Activated CD4-positive, alpha-beta T cell treated with anti-CD3 and anti-CD28 coated beads for 1 hour (primary cell): ENCODE measurements around the gene CADM4.
"Not testable (repeated sequence)": the region's sequence is repeated elsewhere in the genome, so short reads cannot be mapped to it uniquely, and the experiment has no call there.

ENCODE experiments used
- DNase-seq: peaks from one replicate; pipeline ENCODE4 v3.0.0-alpha.2; 2020

CADM4 gene, protein sequence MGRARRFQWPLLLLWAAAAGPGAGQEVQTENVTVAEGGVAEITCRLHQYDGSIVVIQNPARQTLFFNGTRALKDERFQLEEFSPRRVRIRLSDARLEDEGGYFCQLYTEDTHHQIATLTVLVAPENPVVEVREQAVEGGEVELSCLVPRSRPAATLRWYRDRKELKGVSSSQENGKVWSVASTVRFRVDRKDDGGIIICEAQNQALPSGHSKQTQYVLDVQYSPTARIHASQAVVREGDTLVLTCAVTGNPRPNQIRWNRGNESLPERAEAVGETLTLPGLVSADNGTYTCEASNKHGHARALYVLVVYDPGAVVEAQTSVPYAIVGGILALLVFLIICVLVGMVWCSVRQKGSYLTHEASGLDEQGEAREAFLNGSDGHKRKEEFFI

DNA sequence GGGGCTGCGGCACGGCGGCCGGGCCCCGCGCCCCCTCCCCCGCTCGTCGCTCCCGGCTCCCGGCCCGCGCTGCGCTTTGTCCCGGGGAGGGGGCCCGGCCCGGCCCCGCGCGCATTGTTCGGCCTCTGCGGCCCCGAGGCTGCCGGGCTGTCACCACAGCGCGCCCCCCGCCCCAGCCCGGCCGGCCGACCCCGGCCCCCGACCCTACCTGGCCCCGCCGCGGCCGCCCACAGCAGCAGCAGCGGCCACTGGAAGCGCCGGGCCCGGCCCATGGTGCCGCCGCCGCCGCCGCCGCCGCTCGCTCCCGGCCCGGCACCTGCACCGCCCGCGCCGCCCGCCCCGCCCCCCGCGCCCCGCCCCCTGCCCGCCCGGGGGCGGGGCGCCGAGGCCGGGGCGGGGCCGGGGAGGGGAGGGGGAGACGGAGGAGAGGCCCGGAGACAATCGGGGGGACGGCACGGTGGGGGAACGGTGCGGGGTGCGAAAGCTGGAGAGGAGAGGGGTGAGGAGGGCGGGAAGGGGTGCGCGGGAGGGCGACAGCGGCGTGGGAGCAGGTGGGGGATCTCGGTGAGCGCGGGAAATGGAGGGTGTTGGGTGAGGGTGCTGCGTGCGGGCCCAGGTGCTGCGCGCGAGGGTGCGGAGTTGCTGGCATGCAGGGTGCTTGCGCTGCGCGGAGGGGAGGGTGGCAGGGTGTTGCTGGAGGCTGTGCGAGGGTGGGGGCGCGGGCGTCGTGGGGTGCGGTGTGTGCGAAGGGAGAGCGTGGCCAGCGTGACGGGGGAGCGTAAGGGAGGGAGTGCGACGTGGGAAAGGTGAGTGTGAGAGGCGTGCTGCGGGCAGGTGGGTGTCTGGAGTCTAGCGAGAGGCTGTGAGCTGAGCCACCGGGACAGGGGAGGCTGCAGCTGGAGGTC, at the start of gene CADM4:
Gene CADM4, minus strand, starts transcription at position 332 of the 905 bp plus-strand sequence. Its CDS starts 60 bp downstream, at position 272.
- peak; percentile 36 for DNase-seq

DNA sequence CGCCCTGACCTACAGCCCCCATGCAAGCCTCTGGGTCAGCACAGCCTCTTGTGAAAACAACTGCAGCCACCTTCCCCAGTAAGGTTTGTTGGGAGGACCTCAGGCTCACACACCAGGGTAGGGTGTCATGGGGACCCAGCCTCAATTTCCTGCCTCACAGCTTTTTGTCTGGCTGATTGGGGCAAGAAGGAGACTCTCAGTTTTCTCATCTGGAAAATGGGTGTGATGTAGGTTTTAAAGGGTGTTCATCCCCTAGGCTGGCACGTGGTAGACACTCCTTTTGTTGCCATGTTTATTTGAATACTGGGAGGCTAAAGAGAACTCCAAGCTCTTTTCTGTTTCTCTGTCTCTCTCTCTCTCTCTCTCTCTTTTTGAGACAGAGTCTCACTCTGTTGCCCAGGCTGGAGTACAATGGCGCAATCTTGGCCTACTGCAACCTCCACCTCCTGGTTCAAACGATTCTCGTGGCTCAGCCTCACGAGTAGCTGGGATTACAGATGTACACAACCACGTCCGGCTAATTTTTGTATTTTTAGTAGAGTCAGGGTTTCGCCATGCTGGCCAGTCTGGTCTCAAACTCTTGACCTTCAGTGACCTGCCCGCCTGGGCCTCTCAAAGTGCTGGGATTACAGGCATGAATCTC, 48.5 kb upstream of the CADM4 start:
- no peak for DNase-seq

DNA sequence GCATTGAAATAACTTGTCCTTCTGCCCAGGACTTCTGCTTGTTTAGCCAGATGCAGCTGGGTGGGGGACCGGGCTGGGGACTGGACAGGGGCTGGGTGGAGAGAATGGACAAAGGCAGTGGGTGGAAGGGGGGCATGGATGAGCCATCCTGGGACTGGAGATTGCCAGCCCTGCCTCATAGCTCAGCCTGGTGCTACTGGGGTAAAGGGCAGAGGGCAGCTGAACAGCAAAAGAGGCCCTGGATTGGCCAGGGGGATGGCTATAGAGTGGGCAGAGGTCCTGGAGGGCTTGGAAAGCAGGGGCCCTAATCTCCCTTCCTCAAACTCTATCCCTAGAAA, 48.0 kb upstream of the CADM4 start:
- DNase-seq = no peak

DNA sequence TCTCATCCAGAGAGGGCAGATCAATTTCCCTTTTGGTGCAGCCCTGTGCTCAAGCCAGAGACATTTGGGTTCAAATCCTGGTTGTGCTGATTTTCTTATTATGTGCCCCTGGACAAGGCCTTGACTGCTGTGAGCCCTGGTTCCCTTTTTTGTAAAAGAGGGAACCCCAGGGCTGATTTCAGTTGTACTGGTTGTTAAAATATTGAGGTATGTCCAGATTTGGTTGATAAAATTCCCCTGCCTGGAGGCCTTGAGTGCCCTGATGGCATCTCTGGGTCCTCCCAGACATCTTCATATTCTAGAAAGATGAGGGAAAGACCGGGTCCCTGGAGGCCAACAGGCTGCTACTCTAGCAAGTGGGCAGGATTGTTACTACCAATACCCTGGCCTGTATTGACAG, 44.7 kb upstream of the CADM4 start:
- no peak for DNase-seq

DNA sequence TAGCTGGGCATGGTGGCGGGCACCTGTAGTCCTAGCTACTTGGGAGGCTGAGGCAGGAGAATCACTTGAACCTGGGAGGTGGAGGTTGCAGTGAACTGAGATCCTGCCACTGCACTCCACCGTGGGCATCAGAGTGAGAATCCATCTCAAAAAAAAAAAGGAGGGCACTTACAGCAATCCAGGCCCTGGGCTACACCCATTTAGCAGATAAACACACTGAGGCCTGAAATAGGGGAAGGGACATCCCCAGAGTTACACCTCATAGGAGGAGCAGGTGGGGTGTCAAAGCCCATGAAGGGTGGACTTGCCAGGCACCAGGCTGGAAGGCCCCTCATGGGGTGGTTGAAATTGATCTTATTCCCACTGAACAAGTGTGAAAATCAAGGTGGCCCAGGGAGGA, 44.3 kb upstream of the CADM4 start:
- no peak for DNase-seq

DNA sequence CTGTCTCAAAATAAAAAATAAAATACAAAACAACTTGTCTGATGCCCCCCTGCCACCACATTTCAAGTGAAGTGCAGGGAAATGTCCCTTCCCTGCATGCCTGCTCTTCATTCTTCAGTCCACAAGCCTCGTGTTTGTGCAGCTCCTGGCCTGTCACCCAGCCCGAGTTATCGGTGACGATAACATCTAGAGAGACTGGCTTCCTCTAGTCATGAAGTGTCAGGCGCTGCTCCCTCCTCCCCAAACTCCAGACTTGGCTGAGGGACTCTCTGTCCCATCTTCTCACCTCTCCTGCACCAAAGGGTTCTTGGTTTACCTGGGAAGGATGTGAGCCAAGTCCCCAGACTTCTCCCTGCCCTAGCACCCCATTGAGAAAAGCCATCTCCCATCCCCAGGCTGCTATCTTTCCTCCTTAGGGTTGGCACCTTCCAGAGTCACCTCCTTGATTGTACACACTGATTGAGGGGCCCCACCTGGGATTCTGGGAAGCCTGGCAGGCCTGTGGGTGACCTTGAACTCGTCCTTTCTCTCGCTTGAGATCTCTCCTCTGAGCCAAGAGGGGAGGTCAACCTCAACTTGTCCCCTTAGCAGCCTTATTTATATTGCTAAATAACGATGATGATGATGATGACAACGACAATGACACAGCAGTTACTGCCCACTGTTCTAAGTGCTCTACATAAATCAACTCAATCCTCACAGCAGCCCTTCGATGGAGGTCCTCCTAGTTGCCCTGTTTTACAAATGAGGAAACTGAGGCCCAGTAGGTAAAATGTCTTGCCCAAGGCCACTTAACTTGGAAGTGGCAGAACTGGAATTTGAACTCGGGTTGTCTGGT, 43.4 kb upstream of the CADM4 start:
- no peak for DNase-seq

DNA sequence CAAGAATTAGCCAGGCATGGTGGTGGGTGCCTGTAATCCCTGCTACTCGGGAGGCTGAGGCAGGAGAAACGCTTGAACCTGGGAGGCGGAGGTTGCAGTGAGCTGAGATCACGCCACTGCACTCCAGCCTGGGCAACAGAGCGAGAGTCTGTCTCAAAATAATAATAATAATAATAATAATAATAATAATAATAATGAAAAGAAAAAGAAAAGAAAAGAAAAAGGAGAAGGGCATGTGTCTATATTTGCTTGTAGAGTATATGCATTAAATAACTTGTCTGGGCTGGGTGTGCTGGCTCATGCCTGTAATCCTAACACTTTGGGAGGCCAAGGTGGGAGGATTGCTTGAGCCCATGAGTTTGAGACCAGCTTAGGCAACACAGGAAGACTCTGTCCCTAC, 42.6 kb upstream of the CADM4 start:
- not testable (repeated sequence) for DNase-seq

DNA sequence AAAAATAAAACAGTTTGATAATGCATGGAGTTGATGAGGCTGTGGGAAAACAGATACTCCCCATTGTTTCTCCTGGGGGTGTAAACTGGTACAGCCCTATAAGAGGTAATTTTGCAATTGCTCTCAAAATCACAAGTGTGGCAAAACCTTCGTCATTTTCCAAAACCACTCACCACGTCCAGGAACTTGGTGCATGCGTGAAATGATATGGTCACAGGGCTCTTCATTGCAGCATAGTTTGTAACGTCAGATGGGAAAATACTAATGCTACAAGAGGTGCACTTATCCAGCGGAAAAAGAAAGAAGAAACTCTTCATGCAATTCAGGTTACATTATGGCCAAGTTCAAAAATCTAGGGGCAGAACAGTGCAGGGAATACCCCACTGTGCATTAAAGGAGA, 42.2 kb upstream of the CADM4 start:
- no peak for DNase-seq

DNA sequence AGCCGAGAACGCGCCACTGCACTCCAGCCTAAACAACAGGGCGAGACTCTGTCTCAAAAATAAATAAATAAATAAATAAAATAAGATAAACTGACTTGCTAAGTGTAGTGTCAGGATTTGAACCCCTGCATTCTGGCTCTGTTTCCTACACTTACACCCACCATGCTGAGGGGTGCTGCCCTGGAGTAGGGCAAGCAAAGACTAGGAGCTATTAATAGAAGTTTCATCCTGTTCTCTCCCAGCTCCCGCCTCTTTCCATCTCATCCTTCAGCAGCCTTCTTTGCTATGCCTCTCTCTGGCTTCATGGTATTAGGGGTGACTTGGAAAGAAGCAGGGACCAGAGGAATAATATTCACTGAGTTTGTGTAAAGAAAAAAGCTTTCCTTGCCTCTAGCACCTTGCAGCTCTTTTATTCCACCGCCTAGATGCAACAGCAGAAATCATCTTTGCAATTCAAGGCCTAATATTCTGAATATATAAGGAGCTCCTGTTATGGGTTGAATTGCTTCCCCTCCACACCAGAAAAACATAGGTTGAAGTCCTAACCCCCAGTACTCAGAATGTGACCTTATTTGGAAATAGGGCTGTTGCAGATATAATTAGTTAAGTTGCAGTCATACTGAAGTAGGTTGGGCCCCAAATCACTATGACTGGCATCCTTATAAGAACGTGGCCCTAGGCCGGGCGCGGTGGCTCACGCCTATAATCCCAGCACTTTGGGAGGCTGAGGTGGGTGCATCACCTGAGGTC, 39.0 kb upstream of the CADM4 start:
- DNase-seq = no peak

DNA sequence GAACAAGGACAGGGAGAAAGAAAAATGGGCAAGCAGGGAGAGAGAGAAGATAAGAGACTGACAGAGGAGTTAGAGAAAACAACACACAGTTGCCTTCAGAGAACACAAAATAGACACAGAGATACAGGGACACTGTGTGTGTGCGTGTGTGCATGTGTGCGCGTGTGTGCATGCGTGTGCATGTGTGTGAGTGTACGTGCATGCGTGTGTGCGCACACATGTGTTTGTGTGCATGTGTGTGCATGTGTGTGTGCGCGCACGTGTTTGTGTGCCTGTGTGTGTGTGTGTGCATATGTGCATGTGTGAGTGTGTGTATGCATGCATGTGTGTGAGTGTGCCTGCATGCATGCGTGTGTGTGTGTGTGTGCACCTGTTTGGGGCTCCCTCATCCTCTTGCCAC, 36.3 kb upstream of the CADM4 start:
- DNase-seq = no peak

DNA sequence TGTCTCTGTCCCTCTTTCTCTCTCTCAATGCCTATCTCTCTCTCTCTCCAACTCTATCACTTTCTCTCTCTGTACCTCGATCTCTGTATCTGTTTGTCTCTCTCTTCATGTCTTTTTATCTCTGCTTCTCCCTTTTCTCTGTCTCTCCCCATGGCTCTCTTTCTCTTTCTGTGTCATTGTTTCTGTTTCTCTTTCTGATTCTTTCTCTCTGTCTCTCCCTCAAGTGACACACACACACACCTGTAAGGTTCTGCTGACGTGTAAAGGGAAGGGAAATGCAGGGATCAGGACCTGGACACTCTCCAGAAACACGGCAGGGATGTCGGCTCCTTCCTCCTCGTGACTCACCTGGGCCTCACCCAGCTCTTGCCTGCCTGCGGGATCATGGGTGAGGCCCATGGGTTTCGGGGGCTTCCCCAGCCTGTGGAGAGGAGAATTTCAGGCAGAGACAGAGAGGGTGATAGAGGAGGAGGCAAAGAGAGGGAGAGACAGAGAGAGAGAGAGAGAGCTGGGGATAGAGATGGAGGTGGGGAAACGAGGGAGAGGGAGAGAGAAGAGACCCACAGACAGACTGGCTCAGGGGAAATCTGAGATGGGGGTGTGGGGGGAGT, 35.7 kb upstream of the CADM4 start:
- DNase-seq = no peak

DNA sequence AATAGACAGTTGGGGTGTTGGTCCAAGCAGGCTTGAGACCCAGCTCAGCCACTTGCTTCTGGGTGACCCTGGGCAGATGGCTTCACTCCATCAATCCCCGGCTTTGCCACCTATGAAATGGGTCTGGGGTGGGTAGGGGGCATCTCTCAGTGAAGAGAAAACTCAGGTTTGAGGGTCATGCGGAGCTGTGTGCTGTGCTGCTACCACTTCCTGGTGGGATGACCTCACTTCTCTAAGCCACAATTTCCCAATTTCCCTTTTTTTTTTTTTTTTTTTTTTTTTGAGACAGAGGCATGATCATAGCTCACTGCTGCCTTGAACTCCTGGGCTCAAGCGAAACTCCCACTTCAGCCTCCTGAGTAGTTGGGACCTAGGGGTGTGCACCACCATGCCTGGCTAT, 34.9 kb upstream of the CADM4 start:
- DNase-seq = no peak

DNA sequence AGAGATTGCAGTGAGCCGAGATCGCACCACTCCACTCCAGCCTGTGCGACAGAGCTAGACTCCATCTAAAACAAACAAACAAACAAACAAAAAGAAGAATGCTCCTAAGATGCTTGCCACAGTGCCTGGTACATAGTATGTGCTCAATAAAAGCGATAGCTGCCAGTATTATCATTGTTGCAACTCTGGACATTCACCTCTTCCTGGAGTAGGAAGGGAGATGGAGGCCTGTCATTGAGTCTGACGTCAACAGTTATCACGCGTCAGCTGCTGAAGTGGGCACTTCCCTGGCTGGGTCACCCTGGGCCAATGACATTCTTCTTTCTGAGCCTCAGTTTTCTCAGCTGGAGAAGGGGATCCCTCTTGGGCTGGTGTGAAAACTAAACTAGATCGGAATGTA, 34.5 kb upstream of the CADM4 start:
- DNase-seq = no peak

DNA sequence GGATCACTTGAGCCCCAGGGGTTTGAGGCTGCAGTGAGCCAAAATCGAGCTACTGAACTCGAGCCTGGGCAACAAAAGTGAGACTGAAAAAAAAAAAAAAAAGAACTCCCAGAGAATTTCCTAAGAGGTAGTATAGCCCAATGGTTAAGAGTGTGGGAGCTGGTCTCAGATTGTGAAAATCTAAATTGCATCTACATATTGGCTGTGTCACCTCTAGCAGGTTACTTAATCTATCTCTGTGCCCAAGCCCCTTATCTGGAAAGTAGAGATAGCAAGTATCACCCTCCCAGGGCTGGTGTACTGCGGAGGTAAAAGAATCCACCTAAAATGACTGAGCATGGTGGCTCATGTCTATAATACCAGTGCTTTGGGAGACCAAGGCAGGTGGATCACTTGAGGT, 34.0 kb upstream of the CADM4 start:
- no peak for DNase-seq

DNA sequence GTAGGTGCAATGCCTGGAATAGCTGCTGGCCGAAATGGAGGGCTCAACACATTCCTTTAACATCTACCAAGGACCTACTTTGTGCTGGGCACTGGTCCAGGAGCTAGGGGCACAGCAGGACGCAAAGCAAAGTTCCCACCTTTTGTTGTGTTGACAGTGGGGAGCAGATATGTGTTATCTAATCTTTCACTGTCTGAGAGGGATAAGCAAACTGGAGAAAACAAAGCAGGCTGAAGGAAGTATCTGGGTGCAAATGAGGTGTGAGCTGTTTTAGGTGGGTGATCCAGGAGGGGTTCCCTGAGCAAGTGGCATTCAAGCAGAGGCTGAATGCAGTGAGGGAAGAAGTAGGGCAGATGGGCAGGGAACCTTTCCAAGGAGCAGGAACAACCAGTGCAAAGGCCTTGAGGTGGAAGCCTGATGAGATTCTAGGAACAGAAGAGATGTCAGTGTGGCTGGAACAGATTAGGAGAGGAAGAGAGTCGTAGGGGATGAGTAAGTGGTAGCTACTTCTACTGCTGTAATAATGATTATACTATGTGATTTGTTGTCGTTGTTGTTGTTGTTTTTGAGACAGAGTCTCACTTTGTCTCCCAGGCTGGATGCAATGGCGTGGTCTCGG, 32.5 kb upstream of the CADM4 start:
- DNase-seq = no peak

DNA sequence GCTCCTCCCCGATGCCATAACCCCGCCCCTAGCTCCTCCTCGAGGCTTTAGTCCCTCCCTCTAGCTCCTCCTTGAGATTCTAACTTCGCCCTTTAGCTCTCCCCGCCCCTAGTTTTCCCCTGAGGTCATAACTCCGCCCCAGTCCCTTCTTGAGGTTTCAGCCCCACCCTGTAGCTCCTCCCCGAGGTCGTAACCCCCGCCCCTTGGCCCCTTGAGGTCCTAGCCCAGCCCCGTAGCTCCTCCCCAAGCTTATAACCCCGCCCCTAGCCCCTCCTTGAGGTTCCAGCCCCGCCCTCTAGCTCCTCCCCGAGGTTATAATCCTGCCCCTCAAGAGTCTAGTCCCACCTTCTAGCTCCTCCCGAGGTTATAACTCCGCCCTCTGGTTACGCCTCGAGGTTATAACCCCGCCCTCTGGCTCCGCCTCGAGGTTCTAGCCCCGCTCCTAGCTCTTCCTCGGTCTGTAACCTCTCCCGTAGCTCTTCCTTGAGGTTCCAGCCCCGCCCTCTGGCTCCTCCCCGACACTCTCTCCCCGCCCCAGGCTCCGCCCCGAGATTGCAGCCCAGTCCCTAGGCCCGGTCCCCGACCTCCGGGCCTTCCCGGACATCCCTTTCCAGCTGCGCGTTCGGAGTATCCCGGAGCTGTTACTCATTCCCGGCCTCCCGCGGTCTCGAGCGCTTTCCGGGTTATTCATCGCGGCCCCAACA, 28.9 kb upstream of the CADM4 start:
- peak; percentile 91 for DNase-seq

DNA sequence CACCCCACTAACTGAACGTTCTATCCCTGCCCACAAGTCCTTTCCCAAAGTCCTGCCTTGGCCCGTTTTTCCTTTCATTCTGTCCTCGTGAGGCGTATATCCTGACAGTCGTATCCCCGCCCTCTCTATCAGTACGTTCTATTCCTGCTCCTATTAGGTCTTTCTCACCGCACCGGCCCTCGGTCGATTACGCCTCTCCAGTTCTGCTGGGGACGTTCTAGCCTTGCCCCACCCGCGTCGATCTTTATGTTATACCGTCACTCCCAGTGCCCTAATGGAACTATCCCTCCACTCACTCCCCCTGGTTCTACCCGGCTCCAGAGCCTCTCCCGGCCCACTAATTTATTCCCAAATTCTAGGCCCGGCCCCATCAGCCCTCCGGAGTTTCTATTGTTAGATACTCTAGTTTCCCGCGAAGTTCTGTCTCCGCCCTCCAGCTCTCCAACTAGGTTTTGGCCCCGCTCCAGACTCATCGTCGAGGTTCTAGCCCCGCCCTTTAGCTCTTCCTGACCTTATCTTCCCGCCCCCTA, 28.3 kb upstream of the CADM4 start:
- no peak for DNase-seq

DNA sequence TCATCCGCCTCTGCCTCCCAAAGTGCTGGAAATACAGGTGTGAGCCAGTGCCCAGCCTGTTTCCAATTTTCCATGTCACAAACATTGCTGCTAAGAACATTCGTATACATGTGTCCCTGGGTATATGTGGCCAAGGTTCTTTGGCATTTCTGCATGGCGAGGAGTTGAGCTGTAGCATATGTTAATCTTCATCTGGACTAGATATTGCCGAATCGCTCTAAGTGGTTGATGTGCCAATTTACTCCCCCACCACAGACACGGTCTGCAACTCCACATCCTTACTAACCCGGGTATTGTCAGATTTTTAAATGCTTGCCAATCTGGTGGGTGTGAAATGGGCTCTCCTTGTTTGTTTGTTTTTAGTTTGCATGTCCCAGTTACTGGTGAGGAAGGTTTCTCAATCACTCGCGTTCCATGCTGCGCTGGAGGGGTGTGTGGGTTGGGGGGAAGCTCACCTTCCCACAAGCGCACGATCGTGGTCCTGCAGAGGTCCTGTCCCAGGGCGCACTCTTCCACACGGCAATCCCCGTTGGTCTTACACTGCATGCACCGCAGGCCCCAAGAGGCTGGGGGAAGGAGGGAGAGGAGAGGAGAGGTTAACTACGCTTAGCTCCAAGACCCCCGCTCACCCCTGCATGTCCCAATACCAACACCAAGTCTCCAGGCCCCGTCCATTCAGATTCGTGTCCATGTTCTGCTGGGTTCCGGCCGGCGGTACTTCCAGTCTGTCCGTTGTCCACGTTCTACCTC, 27.7 kb upstream of the CADM4 start:
- DNase-seq = no peak

DNA sequence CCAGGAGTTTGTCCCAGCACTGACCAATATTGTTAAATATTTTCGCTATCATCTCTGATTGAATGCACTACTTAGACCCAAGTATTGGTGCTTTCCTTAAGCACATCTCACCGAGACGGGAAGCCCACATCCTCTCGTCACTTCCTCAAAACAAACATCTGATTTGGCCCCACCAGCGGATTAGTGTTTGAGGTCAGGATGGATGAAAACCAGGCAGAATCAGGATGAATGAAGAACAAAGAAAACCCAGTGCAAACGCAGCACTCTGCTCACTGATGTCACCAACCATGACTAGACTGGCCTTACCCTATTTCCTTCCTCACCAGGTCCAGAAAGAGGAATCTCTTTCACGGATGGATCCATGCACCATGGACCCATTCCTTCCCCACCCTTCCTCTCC, 24.4 kb upstream of the CADM4 start:
- DNase-seq = no peak
